Stimulated activated naive CD4-positive, alpha-beta T cell treated with Interleukin-2 at 50 U/mL for 16 hours (primary cell): ENCODE data around the gene C22orf15.

ENCODE experiments used
- DNase-seq: peaks from one replicate; lab custom pipeline; 2025; lab: John Stamatoyannopoulos, UW

The C22orf15 gene

DNA sequence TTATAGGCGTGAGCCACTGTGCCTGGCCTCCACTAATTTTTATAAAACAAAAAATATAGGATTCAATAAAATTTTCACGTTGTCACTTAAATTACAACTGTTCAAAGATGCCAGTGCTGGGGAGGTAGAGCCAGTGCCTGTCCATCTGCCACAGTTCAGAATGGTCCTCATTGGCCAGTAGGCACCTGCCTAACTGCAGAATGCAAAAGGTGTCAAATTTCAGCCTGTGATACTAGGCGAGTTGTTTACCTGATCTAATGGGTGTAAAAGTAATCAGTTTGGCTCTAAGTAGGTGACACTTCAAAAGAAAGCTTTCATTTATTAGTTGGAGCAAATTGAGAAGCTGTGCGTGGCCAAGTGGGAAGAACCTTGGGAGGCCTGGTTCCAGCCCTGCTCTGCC, 26.3 kb downstream of the C22orf15 start:
- DNase-seq = no peak

DNA sequence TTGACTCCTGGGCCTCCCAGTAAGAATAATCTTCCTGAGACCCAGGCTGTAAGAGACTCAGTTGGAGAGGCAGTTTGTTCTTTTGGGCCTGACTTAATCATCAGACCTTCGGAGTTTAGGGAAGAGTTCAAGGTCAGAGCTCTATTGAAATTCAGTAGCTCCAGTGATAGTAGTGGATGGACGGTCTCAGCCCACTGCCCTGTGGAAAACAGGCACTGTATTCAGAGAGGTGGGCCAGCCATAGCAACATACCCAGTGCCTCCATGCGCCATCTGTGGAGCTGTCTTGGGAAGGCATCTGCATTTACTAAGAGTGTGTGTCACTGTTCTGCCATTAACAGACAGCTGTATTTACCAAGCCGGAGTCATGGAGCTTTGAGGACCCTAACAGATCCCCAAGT, 26.8 kb downstream of the C22orf15 start:
- DNase-seq = no peak

DNA sequence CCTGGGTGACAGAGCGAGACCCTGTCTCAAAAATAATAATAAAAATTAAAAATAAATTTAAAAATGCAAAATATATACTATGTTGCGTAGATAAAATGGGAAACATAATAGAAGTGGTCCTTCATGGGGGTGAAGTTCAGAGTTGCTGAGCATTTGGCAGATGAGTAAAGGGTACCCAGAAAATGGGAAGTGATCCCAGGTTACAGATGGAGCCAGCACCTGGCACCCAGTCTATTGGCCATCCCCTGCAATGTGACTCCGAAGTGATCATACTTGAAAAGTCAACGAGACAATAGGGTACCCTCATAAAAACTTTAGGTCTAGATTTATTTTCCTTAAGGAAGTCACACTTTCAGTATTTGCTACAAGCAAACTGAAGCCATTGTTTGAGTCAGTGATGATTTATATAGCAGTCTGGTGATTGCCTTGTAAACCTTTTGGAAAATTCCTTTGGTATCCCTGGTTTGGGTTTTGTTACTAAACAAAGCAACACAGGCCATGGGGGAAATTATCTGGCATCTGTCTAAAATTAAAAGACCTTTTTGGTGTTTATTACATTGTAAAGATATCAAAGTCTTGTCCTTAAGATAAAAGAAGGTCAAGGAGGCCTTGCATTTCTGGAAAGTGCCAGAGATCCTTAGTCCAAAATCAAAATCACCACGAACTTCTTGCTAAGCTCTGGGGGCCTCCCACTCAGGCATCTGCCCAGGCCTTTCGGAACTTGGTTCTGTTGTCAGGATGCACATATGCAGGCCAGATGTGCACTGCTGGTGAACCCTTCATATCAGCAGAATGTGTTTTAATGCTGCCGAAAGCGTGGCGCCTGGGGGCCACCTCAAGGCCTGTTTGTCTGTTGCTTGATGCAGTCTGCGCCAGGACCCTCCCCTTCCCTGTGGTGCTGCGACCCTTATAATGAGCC, 28.3 kb downstream of the C22orf15 start:
- no peak for DNase-seq

DNA sequence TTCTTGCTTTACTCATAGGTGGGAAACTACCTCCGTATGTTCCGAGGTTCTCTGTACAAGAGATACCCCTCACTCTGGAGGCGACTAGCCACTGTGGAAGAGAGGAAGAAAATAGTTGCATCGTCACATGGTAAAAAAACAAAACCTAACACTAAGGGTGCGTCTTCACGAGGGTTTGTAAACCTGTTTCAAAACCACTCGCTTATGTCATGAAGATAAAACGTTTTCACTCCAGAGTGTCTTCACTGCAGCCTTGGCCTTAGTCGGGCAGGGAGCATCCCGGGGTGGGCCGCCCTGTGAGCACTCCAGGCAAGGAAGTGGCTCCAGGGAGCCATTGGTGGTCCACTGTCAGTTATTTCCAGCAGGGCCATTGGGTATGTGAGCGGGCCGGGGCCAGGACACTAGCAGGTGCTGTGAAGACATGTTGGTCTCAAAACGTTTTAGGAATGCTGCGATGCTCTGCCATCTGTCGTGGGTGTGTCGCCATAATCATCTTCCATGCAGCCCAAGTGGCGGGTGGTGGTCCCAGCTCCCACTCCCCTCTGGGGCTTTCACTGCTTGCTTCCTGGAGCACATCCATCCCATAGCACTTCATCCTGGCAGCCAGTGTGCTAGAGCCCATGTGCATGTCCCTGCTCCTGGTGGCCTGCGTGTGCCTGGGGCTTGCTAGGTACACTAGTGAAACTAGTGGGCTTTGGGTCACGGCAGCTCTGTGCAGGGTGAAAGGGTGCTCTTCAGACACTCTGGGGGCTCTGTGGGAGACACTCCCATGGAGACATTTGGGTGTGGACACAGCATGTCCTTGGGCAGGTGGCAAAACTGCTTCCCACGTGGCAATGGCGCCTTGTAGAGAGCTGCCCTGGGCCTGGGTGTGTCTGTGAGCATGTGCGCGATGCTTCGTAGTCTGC, 29.2 kb downstream of the C22orf15 start:
- no peak for DNase-seq

DNA sequence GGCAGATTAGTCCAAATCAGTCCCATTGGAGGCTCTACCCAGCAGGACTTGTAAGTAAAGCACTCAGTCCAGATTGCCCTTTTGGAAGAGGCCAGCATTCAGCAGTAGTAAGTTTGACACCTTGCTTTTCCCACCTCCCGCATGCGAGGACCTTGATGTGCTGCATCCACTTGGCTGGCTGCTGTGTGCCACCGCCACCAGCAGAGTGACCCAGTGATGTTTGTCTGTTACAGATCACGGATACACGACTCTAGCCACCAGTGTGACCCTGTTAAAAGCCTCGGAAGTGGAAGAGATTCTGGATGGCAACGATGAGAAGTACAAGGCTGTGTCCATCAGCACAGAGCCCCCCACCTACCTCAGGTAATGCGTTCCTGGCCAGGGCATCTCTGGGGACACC, 30.5 kb downstream of the C22orf15 start:
- DNase-seq = no peak

DNA sequence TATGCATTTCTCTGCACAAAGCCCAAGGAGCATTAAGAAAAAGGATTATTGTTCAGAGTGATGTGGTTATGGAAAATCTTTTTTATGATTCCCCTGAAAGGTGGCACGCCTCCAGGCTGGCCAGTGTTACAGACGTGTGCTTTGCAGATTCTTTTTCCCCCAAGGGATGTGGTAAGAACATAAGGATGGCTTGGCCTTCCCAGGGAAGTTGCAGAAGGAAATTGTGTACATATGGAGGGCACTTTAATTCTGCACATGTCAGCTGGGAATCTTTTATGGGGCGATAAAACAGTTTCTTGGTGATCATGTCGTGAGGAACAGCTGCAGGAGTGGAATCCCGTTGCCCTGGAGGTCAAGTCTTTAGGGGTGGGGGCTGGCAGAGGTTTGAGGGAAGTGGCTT, 33.7 kb downstream of the C22orf15 start:
- no peak for DNase-seq

DNA sequence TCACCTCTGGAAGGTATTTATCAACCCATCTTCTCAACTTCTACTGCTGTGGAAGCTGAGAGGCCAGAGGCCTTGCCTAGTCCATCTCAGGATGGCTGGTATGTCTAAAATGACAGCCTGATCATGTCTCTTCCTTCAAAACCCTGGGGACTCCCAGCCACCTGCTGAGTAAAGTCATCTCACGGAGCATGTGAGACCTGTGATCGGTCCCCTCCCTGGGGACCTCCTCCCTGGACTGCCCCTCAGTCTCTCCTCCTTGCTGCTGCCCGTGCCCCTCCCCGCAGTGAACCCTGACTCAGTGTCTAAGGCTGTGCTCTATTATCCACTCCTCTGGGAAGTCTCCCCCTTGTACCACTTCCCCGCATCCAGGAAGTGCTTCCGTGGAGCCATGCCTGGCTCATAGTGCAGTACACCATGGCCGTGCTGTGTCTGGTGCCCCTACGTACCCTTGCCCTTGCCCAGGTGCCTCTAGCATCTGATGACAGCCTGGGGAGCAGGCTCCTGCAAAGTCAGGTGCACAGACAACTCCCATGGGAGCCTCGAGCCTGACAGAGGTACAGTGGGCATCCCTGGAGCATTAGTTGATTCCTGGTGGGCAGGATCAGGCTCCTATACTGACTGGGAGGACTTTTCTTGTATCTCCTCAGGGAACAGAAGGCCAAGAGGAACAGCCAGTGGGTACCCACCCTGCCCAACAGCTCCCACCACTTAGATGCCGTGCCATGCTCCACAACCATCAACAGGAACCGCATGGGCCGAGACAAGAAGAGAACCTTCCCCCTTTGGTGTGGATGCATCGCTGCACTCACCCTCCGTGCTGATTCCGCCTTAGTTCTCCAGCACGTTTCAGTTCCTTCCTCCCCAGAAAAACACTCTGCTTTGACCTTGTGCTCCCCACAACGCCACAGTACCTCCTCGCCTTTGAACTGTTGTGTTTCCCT, 37.8 kb downstream of the C22orf15 start:
- DNase-seq = no peak

DNA sequence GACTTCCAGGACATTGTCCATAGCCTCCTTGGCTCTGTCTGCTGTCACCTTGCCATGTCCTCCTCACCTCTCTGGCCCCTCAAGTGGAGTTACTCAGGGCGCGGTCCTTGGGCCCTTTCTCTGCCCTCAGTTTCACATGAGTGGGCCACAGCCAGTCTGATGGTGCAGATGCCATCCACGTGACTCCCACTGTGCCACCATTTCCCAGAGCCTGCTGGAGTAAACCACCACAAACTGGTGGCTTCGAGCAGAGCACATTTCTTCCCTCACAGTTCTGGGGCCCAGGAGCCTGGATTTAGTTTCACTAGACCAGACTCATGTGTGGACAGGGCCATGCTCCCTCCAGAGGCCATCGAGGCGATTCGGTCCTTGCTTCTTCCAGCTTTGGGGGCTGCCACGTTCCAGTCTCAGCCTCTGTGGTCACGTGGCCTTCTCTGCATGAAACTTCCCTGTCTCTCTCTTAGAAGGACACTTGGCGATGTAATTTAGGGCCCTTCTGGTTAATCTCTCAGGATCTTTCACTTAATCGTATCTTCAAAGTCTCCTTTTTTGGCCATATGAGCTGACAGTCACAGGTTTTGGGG, 38.5 kb downstream of the C22orf15 start:
- DNase-seq = no peak

DNA sequence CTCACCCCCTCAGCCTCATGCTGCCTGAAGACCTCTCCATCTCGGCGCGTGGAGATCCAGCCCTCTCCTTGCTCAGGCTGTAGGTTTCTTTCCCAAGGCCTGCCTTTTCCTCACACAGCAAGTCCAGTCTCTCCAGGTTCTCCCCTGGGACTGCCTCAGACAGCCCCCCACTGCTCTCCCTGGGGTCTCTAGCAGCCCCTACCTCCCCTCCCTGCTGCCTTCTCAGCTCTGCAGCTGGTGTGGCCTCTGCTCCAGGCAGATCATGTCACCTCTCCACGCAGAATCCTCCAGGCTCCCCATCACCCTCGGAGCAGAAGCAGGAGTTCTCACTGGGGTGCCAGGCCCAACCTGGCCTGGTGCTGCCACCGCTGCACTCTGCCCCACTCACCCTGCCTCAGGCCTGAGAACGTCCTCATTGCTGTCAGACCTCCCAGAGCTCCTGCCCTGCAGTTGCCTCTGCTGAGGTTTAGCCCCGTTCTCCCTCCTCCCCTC, 39.1 kb downstream of the C22orf15 start:
- DNase-seq = no peak

DNA sequence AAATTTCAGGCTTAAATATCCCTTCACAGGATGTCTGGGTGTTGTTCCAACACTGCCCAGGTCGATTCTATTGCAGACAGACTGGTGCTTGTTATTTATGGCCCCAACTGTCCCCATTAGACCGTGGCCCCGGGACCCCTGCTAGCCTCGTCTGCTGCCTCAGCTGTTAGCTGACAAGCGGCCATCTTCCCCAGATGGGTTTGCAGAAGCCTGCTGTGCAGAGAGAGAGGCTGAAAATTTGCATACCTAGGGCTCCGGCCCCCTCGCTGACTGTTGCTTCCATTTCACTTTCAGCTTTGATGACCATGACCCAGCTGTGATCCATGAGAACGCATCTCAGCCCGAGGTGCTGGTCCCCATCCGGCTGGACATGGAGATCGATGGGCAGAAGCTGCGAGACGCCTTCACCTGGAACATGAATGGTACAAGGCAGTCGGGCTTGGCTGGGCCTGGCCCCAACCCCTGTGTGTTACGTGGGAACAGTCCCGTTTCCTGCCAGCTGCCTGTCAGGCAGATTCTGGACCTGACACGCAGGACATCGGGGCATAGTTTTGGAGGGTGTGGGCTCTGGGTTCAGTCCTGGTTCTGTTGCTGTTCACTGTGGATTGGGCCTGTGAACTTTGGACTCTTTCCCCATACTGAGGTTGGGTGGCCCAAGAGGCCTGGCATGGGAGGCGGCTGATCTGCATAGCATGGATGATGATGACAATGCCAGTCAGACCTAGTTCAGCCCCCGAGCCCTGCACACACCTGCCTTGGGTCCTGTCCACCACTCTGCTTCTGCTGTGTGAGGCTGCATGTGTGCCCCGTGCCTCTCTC, 40.4 kb downstream of the C22orf15 start:
- DNase-seq = no peak

DNA sequence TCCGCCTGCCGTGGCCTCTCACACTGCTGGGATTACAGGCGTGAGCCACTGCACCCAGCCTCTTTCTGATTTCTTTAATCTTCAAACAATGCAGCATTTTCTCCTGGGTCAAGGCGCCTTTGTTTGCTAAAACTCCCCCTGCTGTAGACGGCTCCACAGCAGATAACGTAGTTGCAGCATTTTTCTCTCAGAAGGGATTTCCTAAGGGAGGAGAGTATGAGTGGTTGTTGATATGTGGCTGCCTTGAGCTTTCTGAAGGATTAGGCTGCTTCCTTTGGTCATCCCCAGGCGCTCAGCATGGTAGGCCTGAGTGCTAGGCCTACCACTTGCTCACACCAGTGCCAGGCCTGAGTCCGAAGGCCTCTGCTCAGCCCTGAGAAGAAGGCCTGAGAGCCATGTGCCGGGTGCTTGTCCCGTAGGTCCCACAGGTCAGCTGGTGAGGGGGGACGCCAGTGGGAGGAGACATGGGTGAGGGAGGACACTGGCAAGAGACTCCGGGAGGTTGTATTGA, 42.0 kb downstream of the C22orf15 start:
- no peak for DNase-seq

DNA sequence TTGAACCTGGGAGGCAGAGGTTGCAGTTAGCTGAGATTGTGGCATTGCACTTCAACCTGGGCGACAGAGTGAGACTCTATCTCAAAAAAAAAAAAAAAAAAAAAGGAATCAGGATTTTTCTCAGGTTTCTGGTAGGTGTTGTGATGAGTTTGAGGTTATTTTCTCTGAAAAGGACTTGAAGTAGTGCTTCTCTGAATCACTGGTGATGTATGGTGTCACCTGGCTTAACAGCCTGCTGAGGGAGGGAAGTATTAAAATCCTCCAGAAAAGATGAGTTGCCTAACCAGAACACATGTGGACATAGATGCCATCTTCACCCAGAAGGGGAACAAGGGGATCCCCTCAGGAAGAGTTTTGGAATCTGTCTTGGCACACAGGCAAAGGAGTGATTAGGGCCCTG, 44.0 kb downstream of the C22orf15 start:
- DNase-seq = no peak

DNA sequence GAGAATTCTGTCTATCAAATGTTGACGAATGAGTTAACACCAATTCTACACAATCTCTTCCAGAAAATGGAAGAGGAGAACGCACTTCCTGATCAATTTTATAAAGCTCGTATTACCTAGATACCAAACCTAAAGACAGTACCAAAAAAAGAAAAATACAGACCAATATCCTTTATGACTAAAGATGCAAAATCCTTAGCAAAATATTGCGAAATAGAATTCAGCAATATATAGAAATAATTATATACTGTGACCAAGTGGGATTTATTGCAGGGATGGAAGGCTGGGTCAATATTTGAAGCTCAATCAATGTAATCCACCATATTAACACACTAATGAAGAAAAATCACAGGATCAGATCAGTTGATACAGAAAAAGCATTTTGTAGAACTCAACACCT, 49.6 kb downstream of the C22orf15 start:
- no peak for DNase-seq
